ENCODE measurements around the gene POF1B. TPM values are rescaled to one million over a fixed set of nuclear protein-coding genes. Genes with fewer than 3 reads are reported as not detected.

Gene POF1B
- polyA plus RNA-seq, 1 experiment, result not detected

DNA sequence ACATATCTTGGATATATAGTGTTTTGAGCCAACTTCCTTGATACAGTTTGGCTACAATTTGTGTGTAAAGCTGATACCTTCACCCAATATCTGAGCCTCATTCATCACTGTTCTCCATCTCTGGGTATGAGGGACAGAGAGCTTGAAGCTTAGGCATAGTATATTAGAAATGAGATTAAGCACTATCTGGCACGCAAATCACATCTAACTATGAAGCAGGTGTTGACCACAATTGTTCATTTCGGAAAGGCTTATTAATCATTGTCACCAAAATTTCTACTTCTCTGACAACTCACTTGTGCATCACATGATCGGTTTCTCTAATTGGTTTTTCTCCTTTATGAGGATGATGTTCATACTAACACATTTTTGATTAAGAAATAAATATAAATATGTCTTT is 2.1 kb upstream of the POF1B start:
- DNase-seq (ENCODE audit: low read depth, low spot score), result no peak
- TF ChIP-seq, protein P1, sequence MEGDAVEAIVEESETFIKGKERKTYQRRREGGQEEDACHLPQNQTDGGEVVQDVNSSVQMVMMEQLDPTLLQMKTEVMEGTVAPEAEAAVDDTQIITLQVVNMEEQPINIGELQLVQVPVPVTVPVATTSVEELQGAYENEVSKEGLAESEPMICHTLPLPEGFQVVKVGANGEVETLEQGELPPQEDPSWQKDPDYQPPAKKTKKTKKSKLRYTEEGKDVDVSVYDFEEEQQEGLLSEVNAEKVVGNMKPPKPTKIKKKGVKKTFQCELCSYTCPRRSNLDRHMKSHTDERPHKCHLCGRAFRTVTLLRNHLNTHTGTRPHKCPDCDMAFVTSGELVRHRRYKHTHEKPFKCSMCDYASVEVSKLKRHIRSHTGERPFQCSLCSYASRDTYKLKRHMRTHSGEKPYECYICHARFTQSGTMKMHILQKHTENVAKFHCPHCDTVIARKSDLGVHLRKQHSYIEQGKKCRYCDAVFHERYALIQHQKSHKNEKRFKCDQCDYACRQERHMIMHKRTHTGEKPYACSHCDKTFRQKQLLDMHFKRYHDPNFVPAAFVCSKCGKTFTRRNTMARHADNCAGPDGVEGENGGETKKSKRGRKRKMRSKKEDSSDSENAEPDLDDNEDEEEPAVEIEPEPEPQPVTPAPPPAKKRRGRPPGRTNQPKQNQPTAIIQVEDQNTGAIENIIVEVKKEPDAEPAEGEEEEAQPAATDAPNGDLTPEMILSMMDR (IDR thresholded peaks at IDR 0.05; ENCODE audit: low read depth, low read length), result no peak
- H3K27ac ChIP-seq (ENCODE audit: low read depth, low read length), result no peak overlapping the region
- H3K27me3 ChIP-seq (ENCODE audit: control insufficient read depth, insufficient read depth, low read length), result no peaks in the 10 kb centered on the region
- no peak overlapping the region for H3K4me3 ChIP-seq (ENCODE audit: low read depth, low read length)
- CTCF ChIA-PET, result no interaction called here
- no peaks in the 10 kb centered on the region for H3K9me3 ChIP-seq (ENCODE audit: control insufficient read depth, insufficient read depth, low read length)
- POLR2A ChIA-PET, result no interaction called here

DNA sequence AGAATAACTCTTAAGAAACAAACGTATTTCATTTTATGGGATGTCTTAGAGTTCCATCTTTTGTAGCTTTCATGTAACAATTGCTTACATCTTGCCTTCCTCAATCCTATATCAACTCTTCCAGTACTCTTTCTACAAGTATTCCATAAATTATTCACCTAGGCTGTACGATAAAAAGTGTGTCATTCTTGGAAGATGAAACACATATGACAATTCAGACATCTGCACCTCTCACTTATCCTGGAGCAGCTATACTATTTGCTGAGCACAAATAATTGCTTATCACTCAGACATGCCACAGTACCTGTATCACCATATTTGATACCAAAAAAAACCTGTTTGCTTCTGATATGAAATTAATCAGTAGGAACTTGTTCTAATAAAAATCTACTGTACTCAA is 1.0 kb downstream of the POF1B start:
- Histone ChIP-seq H3K27me3 (ENCODE audit: control insufficient read depth, insufficient read depth, low read length) (no peaks in the 10 kb centered on the region), H3K27ac (ENCODE audit: low read depth, low read length) (no peak overlapping the region), H3K4me3 (ENCODE audit: low read depth, low read length) (no peak overlapping the region), H3K9me3 (ENCODE audit: control insufficient read depth, insufficient read depth, low read length) (no peaks in the 10 kb centered on the region)
- no peak for DNase-seq (ENCODE audit: low read depth, low spot score)
- TF ChIP-seq, protein P1 (IDR thresholded peaks at IDR 0.05; ENCODE audit: low read depth, low read length), result no peak
- POLR2A ChIA-PET, result no interaction called here
- CTCF ChIA-PET, result no interaction called here

DNA sequence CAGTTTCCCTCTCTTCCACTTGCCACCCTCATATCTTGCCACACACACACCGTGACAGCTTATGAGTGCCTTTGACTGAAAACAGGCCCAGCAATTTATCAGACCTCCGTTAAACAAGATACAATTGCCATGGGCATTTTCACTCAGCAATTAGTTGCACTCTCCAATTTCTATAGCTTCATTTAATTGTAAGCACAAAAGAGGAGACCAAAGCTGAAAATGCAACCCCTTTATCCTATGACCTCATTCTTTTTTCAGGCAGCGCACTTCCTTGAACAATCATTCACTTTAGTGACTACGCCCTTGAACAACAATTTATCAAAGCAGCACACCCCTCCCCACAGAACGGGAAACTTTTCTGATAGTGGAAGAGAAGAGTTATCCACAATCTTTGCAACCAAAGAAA is 4.1 kb downstream of the POF1B start:
- H3K27ac ChIP-seq (ENCODE audit: low read depth, low read length), result no peak overlapping the region

DNA sequence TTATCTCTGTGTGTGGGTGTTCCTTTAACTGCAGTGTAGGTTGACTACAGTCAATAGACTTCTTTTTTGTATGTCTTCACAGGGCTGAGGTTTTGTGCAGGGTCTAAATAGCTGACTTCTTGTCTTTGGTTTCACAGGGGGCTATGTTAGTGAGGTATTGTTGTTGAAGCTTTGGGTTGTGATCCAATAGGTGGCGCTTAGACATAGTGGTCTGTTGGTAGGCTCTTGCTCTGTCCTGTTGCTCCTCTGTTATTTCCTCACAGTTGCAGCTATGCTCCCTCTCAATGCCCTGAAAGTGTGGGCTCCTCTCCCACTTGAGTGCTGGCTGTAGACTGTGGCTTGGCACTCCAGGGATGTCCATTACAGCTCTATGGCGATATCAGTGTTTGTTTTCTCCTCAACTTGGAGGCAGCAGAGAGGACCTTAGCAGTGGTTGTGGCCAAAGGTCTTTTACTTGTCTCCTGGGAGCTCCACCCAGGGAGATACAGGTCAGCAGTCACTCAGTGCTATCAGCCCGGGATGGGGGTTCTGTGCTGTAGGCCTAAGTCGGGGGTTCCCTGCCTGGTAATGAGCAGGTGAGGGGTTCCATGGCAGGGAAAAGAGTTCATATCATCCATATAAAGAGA is 14.0 kb downstream of the POF1B start:
- no peak for DNase-seq (ENCODE audit: low read depth, low spot score)
- TF ChIP-seq, protein P1 (IDR thresholded peaks at IDR 0.05; ENCODE audit: low read depth, low read length), result no peak
- CTCF ChIA-PET, result no interaction called here
- no peaks in the 10 kb centered on the region for H3K27me3 ChIP-seq (ENCODE audit: control insufficient read depth, insufficient read depth, low read length)
- H3K4me3 ChIP-seq (ENCODE audit: low read depth, low read length), result no peak overlapping the region
- POLR2A ChIA-PET, result no interaction called here
- H3K27ac ChIP-seq (ENCODE audit: low read depth, low read length), result no peak overlapping the region
- no peaks in the 10 kb centered on the region for H3K9me3 ChIP-seq (ENCODE audit: control insufficient read depth, insufficient read depth, low read length)

More for the DNA sequence above, 4.1 kb downstream of the POF1B start:
- TF ChIP-seq, protein P1 (IDR thresholded peaks at IDR 0.05; ENCODE audit: low read depth, low read length), result no peak
- DNase-seq (ENCODE audit: low read depth, low spot score), result no peak
- CTCF ChIA-PET, result no interaction called here
- no peak overlapping the region for H3K4me3 ChIP-seq (ENCODE audit: low read depth, low read length)
- H3K27me3 ChIP-seq (ENCODE audit: control insufficient read depth, insufficient read depth, low read length), result no peaks in the 10 kb centered on the region
- no peaks in the 10 kb centered on the region for H3K9me3 ChIP-seq (ENCODE audit: control insufficient read depth, insufficient read depth, low read length)
- POLR2A ChIA-PET, result no interaction called here

DNA sequence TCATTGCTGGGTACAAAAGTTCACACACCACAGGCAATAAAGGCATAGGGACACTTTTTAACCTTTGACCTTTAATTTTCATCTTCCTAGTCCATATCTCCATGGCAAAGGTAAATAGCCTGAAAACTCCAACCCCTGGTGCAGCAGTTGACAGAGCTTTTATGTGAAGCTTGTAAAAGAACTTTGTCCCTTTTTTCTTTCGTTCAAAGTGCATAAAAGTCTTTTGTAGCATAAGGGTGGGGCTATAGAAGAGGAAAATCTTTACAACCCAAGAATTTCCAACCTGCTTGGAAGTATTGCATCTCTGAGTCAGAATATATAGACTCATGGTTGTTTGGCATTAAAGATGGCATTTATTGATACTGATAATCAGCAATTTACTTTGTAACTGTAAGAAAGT is 20.4 kb downstream of the POF1B start:
- POLR2A ChIA-PET, result no interaction called here
- DNase-seq (ENCODE audit: low read depth, low spot score), result no peak
- H3K27me3 ChIP-seq (ENCODE audit: control insufficient read depth, insufficient read depth, low read length), result no peaks in the 10 kb centered on the region
- no peak overlapping the region for H3K27ac ChIP-seq (ENCODE audit: low read depth, low read length)
- CTCF ChIA-PET, result no interaction called here
- TF ChIP-seq, protein P1 (IDR thresholded peaks at IDR 0.05; ENCODE audit: low read depth, low read length), result no peak
- no peak overlapping the region for H3K4me3 ChIP-seq (ENCODE audit: low read depth, low read length)
- no peaks in the 10 kb centered on the region for H3K9me3 ChIP-seq (ENCODE audit: control insufficient read depth, insufficient read depth, low read length)

All from AG04450 (cell line).